ENCODE measurements around the gene NDUFA11. TPM values are rescaled to one million over a fixed set of nuclear protein-coding genes. Genes with fewer than 3 reads are reported as not detected.
A peak's percentile ranks its signal among the peaks of the same experiment; 100 is the strongest.

The NDUFA11 gene
- total and polyA plus RNA-seq, 11 donors = 388 to 945 (median 491) TPM

DNA sequence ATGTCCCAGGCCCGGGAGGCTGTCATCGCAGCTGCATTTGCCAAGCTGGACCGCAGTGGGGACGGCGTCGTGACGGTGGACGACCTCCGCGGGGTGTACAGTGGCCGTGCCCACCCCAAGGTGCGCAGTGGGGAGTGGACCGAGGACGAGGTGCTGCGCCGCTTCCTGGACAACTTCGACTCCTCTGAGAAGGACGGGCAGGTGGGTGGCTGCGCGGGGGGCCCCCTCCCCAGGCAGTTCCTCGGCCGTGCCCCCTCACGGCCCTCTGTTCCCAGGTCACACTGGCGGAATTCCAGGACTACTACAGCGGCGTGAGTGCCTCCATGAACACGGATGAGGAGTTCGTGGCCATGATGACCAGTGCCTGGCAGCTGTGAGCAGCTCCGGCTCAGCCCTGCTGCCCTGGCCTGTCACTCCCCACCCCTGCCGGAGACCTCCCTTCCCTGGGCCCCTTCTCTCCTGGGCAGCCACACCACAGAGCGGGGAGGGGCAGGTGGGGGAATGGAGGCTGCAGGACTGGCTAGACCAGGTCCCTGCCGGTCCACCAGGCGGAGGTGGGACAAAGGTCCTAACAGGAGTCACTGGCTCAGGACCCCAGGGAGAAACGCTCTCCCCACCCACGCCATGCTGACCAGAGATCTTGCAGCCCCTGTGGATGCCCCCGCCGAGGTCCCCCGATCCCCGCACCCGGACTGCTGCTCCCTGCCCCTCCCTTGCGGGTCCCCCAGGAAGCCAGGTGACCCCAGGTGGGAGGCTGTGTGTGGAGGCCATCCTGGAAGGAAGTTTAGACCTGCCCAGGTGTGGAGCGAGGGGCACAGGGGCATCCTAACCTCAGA lies 11.6 kb upstream of the NDUFA11 start:
- H3K36me3 ChIP-seq = peaks cover 0 to 65% (median 47%) of the 10 kb centered on the region in 9 donors
- peak overlapping the region in 6 of 12 donors; percentile 31 to 60 (median 46) for H3K27ac ChIP-seq
- DNase-seq (no peak), ATAC-seq (peak in 3 of 4 donors; percentile 27 to 66 (median 32))
- no peaks in the 10 kb centered on the region for H3K27me3 ChIP-seq
- H3K4me3 ChIP-seq = no peak overlapping the region
- TF ChIP-seq POLR2A (IDR thresholded peaks at IDR 0.05) (no peak), CTCF (IDR thresholded peaks at IDR 0.05) (no peak)
- peaks cover 0 to 32% (median 14%) of the 10 kb centered on the region in 12 donors for H3K4me1 ChIP-seq
- 73 to 85% (median 77%) methylated on average over 29 to 42 of the region's 42 CpGs for WGBS, 4 donors
- no peaks in the 10 kb centered on the region for H3K9me3 ChIP-seq
- intact Hi-C loops (cut with DNase I) = no loop called here

DNA sequence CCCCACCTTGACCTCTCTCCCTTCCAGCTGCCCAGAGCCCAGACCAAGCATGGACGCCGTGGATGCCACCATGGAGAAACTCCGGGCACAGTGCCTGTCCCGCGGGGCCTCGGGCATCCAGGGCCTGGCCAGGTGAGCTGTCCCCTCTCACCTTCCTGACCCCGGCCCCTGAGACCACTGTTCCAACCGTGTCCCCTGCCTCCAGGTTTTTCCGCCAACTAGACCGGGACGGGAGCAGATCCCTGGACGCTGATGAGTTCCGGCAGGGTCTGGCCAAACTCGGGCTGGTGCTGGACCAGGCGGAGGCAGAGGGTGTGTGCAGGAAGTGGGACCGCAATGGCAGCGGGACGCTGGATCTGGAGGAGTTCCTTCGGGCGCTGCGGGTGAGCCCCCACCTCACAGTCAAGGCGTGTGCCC lies 10.8 kb upstream of the NDUFA11 start:
- peak overlapping the region in 3 of 12 donors; percentile 19 to 59 (median 29) for H3K27ac ChIP-seq
- peaks cover 0 to 32% (median 14%) of the 10 kb centered on the region in 12 donors for H3K4me1 ChIP-seq
- no peaks in the 10 kb centered on the region for H3K27me3 ChIP-seq
- ATAC-seq = peak in 2 of 4 donors; percentile 4 to 7
- DNase-seq = no peak
- intact Hi-C loops (cut with DNase I) = no loop called here
- no peaks in the 10 kb centered on the region for H3K9me3 ChIP-seq
- WGBS, 4 donors = 74 to 88% (median 80%) methylated on average over 17 to 22 of the region's 22 CpGs
- H3K4me3 ChIP-seq = no peak overlapping the region
- TF ChIP-seq POLR2A (IDR thresholded peaks at IDR 0.05) = no peak
- no peak for TF ChIP-seq CTCF (IDR thresholded peaks at IDR 0.05)
- peaks cover 0 to 65% (median 47%) of the 10 kb centered on the region in 9 donors for H3K36me3 ChIP-seq

- Histone ChIP-seq H3K4me1 (peaks cover 0 to 32% (median 14%) of the 10 kb centered on the region in 12 donors), H3K4me3 (no peak within 1 kb of the TSS), H3K9me3 (no peaks in the 10 kb centered on the region), H3K27ac (peak within 1 kb of the TSS in 4 of 12 donors; percentile 29 to 60 (median 52)), H3K36me3 (peaks cover 0 to 65% (median 47%) of the 10 kb centered on the region in 9 donors), H3K27me3 (no peaks in the 10 kb centered on the region)
- ATAC-seq = peak; percentile 56 to 79 (median 78)
- peak in 3 of 5 donors; percentile 54 to 78 (median 74) for DNase-seq
- intact Hi-C loops (cut with DNase I) = no loop called here
- WGBS, 4 donors = 64 to 86% (median 80%) methylated on average over 4 to 10 of the region's 10 CpGs
- TF ChIP-seq CTCF (IDR thresholded peaks at IDR 0.05) (no peak), POLR2A (IDR thresholded peaks at IDR 0.05) (no peak)
Observed at GRCh38 chr19:5913739-5914357, 10.3 kb upstream of the NDUFA11 start, which contains the start of gene CAPS. CAPS (plus strand) TSS chr19:5914254; CDS start chr19:5914407, 153 bp downstream.

DNA sequence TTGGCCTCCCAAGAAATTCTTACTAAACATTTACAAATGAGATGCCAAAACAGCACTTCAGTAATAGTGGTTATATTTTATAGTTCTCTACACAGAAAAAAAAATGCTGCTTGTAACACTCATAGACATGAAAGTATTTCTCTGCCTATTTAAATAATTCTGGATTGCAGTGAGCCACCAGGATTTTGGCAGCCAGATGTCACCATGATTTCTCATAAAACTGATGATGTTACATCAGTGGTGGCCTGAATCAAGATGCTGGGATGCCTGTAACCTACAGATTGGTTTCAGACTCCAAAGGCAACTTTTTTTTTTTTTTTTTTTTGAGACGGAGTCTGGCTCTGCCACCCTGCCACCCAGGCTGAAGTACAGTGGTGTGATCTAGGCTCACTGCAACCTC lies 7.8 kb upstream of the NDUFA11 start:
- 89 to 100% (median 92%) methylated on average over 1 of the region's 1 CpG for WGBS, 4 donors
- Histone ChIP-seq H3K27me3 (no peaks in the 10 kb centered on the region), H3K4me3 (no peak overlapping the region), H3K27ac (no peak overlapping the region), H3K9me3 (no peaks in the 10 kb centered on the region), H3K4me1 (peaks cover 0 to 27% (median 12%) of the 10 kb centered on the region in 12 donors), H3K36me3 (peaks cover 0 to 43% (median 26%) of the 10 kb centered on the region in 9 donors)
- intact Hi-C loops (cut with DNase I) = no loop called here
- TF ChIP-seq CTCF (IDR thresholded peaks at IDR 0.05) = no peak
- TF ChIP-seq POLR2A (IDR thresholded peaks at IDR 0.05) = no peak
- ATAC-seq (no peak), DNase-seq (no peak)

All from heart left ventricle (tissue), 16 donors.